ENCODE data around the gene TRH. TPM values are rescaled to one million over a fixed set of nuclear protein-coding genes. Genes with fewer than 3 reads are reported as not detected.

The TRH gene
- total and polyA plus RNA-seq, 2 donors from 2014 or later, result not detected

DNA sequence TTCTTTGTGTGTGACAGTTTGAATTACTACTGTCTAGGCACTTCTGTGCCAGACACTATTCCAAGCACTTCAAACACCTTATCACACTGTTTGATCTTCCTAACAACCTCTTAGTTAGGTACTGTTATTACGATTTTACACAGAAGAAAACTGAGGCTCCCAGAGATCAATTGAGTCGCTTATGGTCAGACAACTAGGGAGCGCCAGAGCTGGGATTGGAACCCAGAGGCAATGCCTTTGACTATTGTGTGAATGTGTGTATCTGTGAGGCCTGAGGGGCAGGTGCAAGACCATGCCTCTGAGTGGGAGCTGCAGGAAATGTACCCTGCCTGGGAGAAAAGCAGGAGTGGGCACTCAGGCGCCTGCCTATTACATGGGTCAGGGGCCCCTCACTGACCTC lies 1.8 kb downstream of the TRH start:
- no peak for DNase-seq
- intact Hi-C loops (cut with DNase I), result no loop called here
- H3K4me1 ChIP-seq (ENCODE audit: control insufficient read depth in 2 of 3, insufficient read depth in 2 of 3, low read depth in 1 of 3, low read length in 3 of 3), result peaks cover 0 to 7% (median 0%) of the 10 kb centered on the region in 3 donors
- no peaks in the 10 kb centered on the region for H3K36me3 ChIP-seq (ENCODE audit: control insufficient read depth in 2 of 3, insufficient read depth in 3 of 3, low read length in 3 of 3)
- FAIRE-seq, result no peak
- H3K27me3 ChIP-seq (ENCODE audit: control insufficient read depth, insufficient read depth, low read length), result peaks cover 23% of the 10 kb centered on the region
- H3K27ac ChIP-seq (ENCODE audit: low read depth in 2 of 2, low read length in 2 of 2), result no peak overlapping the region
- H3K9me3 ChIP-seq (ENCODE audit: control insufficient read depth in 2 of 3, insufficient read depth in 1 of 3, low read length in 3 of 3), result no peaks in the 10 kb centered on the region
- no peak for TF ChIP-seq CTCF (IDR thresholded peaks at IDR 0.05; ENCODE audit: borderline replicate concordance, extremely low read depth, insufficient read depth)
- no peak overlapping the region for H3K9ac ChIP-seq (ENCODE audit: low read length in 3 of 3)
- no peak overlapping the region for H3K4me3 ChIP-seq (ENCODE audit: low read length in 3 of 3)

- intact Hi-C loops (cut with DNase I), result no loop called here
- no peak for TF ChIP-seq CTCF (IDR thresholded peaks at IDR 0.05; ENCODE audit: borderline replicate concordance, extremely low read depth, insufficient read depth)
- DNase-seq (no peak), FAIRE-seq (no peak)
- H3K4me1 ChIP-seq (ENCODE audit: control insufficient read depth in 2 of 3, insufficient read depth in 2 of 3, low read depth in 1 of 3, low read length in 3 of 3), result peaks cover 0 to 7% (median 0%) of the 10 kb centered on the region in 3 donors
- H3K9me3 ChIP-seq (ENCODE audit: control insufficient read depth in 2 of 3, insufficient read depth in 1 of 3, low read length in 3 of 3), result no peaks in the 10 kb centered on the region
- H3K27me3 ChIP-seq (ENCODE audit: control insufficient read depth, insufficient read depth, low read length), result peaks cover 19% of the 10 kb centered on the region
- no peaks in the 10 kb centered on the region for H3K36me3 ChIP-seq (ENCODE audit: control insufficient read depth in 2 of 3, insufficient read depth in 3 of 3, low read length in 3 of 3)
- H3K9ac ChIP-seq (ENCODE audit: low read length in 3 of 3), result no peak overlapping the region
- no peak overlapping the region for H3K4me3 ChIP-seq (ENCODE audit: low read length in 3 of 3)
- H3K27ac ChIP-seq (ENCODE audit: low read depth in 2 of 2, low read length in 2 of 2), result no peak overlapping the region
Observed at GRCh38 chr3:129978123-129978522, 3.6 kb downstream of the TRH start.

DNA sequence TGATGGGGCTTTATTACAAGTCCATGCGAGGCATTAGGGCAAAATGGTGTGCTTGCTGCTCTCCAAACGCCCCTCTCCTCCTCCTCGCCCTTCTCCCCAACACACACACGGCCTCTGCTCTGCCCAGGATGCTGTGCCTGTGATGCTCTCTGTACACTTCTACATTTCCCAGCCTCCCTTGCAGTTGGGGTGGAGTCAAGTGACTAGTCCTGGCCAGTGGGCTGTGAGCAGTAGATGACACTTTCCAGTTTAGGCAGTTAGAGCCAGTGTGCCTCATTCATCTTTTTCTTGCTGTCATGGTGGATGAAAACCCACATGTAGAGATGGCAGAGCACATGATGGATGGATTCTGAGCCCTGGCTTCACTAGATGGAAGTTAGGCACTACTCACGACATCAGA lies 5.4 kb downstream of the TRH start:
- intact Hi-C loops (cut with DNase I), result no loop called here
- no peak for DNase-seq
- Histone ChIP-seq H3K4me3 (ENCODE audit: low read length in 3 of 3) (no peak overlapping the region), H3K27me3 (ENCODE audit: control insufficient read depth, insufficient read depth, low read length) (peaks cover 18% of the 10 kb centered on the region), H3K36me3 (ENCODE audit: control insufficient read depth in 2 of 3, insufficient read depth in 3 of 3, low read length in 3 of 3) (no peaks in the 10 kb centered on the region), H3K9ac (ENCODE audit: low read length in 3 of 3) (no peak overlapping the region), H3K4me1 (ENCODE audit: control insufficient read depth in 2 of 3, insufficient read depth in 2 of 3, low read depth in 1 of 3, low read length in 3 of 3) (peaks cover 0 to 7% (median 0%) of the 10 kb centered on the region in 3 donors), H3K9me3 (ENCODE audit: control insufficient read depth in 2 of 3, insufficient read depth in 1 of 3, low read length in 3 of 3) (no peaks in the 10 kb centered on the region), H3K27ac (ENCODE audit: low read depth in 2 of 2, low read length in 2 of 2) (no peak overlapping the region)
- no peak for FAIRE-seq
- no peak for TF ChIP-seq CTCF (IDR thresholded peaks at IDR 0.05; ENCODE audit: borderline replicate concordance, extremely low read depth, insufficient read depth)

DNA sequence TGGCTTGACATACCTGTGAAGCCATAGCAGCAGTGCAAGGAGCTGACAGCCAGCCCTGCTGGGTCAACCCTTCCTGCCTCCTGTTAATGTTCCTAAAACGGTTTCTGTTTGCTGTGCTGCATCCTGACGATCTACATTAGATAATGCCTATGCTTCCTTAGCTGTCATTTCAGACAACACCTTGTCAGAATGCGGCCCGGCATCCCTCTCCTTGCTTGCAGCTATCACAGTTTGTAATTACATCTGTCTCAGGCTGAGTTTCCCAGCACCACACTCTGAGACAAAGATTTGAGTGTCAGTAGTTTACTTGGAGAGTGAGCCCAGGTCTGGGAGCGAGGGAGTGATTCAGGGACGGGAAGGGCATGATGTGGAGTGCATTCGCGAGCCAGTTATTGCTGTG lies 9.0 kb downstream of the TRH start:
- Histone ChIP-seq H3K36me3 (ENCODE audit: control insufficient read depth in 2 of 3, insufficient read depth in 3 of 3, low read length in 3 of 3) (no peaks in the 10 kb centered on the region), H3K27ac (ENCODE audit: low read depth in 2 of 2, low read length in 2 of 2) (no peak overlapping the region), H3K9me3 (ENCODE audit: control insufficient read depth in 2 of 3, insufficient read depth in 1 of 3, low read length in 3 of 3) (no peaks in the 10 kb centered on the region), H3K4me3 (ENCODE audit: low read length in 3 of 3) (no peak overlapping the region), H3K4me1 (ENCODE audit: control insufficient read depth in 2 of 3, insufficient read depth in 2 of 3, low read depth in 1 of 3, low read length in 3 of 3) (no peaks in the 10 kb centered on the region), H3K27me3 (ENCODE audit: control insufficient read depth, insufficient read depth, low read length) (peaks cover 2% of the 10 kb centered on the region), H3K9ac (ENCODE audit: low read length in 3 of 3) (no peak overlapping the region)
- no peak for DNase-seq
- FAIRE-seq, result no peak
- no peak for TF ChIP-seq CTCF (IDR thresholded peaks at IDR 0.05; ENCODE audit: borderline replicate concordance, extremely low read depth, insufficient read depth)
- intact Hi-C loops (cut with DNase I), result no loop called here
